Stimulated activated CD4-positive, alpha-beta T cell treated with anti-CD3 and anti-CD28 coated beads, TNF-alpha, amount 100 ng/mL, for 4 hours (primary cell): ENCODE measurements around the gene ADAM8.
"Not testable (repeated sequence)": the region's sequence is repeated elsewhere in the genome, so short reads cannot be mapped to it uniquely, and the experiment has no call there.

ENCODE experiments used
- DNase-seq, 3 experiments: peaks; one replicate each; pipeline ENCODE4 v3.0.0-alpha.2; 2020; ENCODE audit warnings: low read depth in 3 of 3

The ADAM8 gene

GRCh38 chr10:133231244-133231945 lies 45.3 kb downstream of the ADAM8 start:
- no peak for DNase-seq

- DNase-seq, result no peak
Measured at GRCh38 chr10:133230387-133231195, 46.1 kb downstream of the ADAM8 start.

GRCh38 chr10:133230044-133230361 lies 46.7 kb downstream of the ADAM8 start, which contains the start of gene UTF1:
Gene UTF1, plus strand, starts transcription at chr10:133230217. Its CDS starts 72 bp downstream, at chr10:133230289.
- DNase-seq, result no peak

- no peak for DNase-seq
Measured at GRCh38 chr10:133229265-133230043, 47.2 kb downstream of the ADAM8 start.

- DNase-seq, result no peak
Measured at GRCh38 chr10:133227256-133227655, 49.4 kb downstream of the ADAM8 start.

- no peak for DNase-seq
Measured at GRCh38 chr10:133226251-133226808, 50.3 kb downstream of the ADAM8 start.

- DNase-seq, result no peak
Measured at GRCh38 chr10:133225707-133226191, 50.9 kb downstream of the ADAM8 start.

- DNase-seq, result no peak
Measured at GRCh38 chr10:133224756-133225372, 51.8 kb downstream of the ADAM8 start.

GRCh38 chr10:133224076-133224475 lies 52.6 kb downstream of the ADAM8 start:
- DNase-seq, result no peak

- DNase-seq, result not testable (repeated sequence)
Measured at GRCh38 chr10:133221756-133222155, 54.9 kb downstream of the ADAM8 start.

GRCh38 chr10:133221331-133221730 lies 55.3 kb downstream of the ADAM8 start:
- DNase-seq, result no peak

- DNase-seq, result no peak
Measured at GRCh38 chr10:133219782-133220181, 56.9 kb downstream of the ADAM8 start.

- DNase-seq, result no peak
Measured at GRCh38 chr10:133218891-133219290, 57.8 kb downstream of the ADAM8 start.

GRCh38 chr10:133217800-133218589 lies 58.7 kb downstream of the ADAM8 start:
- no peak for DNase-seq

GRCh38 chr10:133216776-133217175 lies 59.9 kb downstream of the ADAM8 start:
- DNase-seq, result no peak

- no peak for DNase-seq
Measured at GRCh38 chr10:133215586-133215985, 61.1 kb downstream of the ADAM8 start.

- no peak for DNase-seq
Measured at GRCh38 chr10:133214468-133215410, 61.9 kb downstream of the ADAM8 start.

GRCh38 chr10:133213641-133214467 lies 62.8 kb downstream of the ADAM8 start:
- no peak for DNase-seq
